Ishikawa (cell line): ENCODE measurements around the gene IL1RAPL1.

Experiments used
- CEBPB ChIP-seq: IDR thresholded peaks from 2 replicates; pipeline ENCODE4 v1.6.1; 2012
- CREB1 ChIP-seq: IDR thresholded peaks from 2 replicates; pipeline ENCODE4 v1.6.1; 2012; ENCODE audit warnings: low read depth
- EGR1 ChIP-seq: IDR thresholded peaks from 2 replicates; pipeline ENCODE4 v1.6.1; 2012
- EP300 ChIP-seq: IDR thresholded peaks from 2 replicates; pipeline ENCODE4 v1.6.1; 2012; ENCODE audit warnings: borderline replicate concordance
- FOXM1 ChIP-seq: IDR thresholded peaks from 2 replicates; pipeline ENCODE4 v1.6.1; 2012; ENCODE audit warnings: low read depth, borderline replicate concordance
- MAX ChIP-seq: IDR thresholded peaks from 2 replicates; pipeline ENCODE4 v1.6.1; 2012
- NFIC ChIP-seq: IDR thresholded peaks from 2 replicates; pipeline ENCODE4 v1.6.1; 2012
- RAD21 ChIP-seq: IDR thresholded peaks from 2 replicates; pipeline ENCODE4 v1.6.1; 2012; ENCODE audit warnings: low read depth
- TAF1 ChIP-seq: IDR thresholded peaks from 2 replicates; pipeline ENCODE4 v1.6.1; 2012; ENCODE audit warnings: low read depth, mild to moderate bottlenecking
- TCF12 ChIP-seq: IDR thresholded peaks from 2 replicates; pipeline ENCODE4 v1.6.1; 2012; ENCODE audit warnings: low read depth
- TEAD4 ChIP-seq: IDR thresholded peaks from 2 replicates; pipeline ENCODE4 v1.6.1; 2012
- YY1 ChIP-seq: IDR thresholded peaks from 2 replicates; pipeline ENCODE4 v1.6.1; 2012; ENCODE audit warnings: low read depth
- ZBTB7A ChIP-seq: IDR thresholded peaks from 2 replicates; pipeline ENCODE4 v1.6.1; 2012; ENCODE audit warnings: low read depth
- TF ChIP-seq, protein P1 (sequence below): IDR thresholded peaks from 2 replicates; pipeline ENCODE4 v1.6.1; 2012
- TF ChIP-seq, protein P2 (sequence below): IDR thresholded peaks from 2 replicates; pipeline ENCODE4 v1.6.1; 2012; ENCODE audit warnings: low read depth, mild to moderate bottlenecking

IL1RAPL1 gene

GRCh38 chrX:29962061-29962460 lies 1374.8 kb downstream of the IL1RAPL1 start:
- TF ChIP-seq ZBTB7A = no peak
- TF ChIP-seq, protein P1, sequence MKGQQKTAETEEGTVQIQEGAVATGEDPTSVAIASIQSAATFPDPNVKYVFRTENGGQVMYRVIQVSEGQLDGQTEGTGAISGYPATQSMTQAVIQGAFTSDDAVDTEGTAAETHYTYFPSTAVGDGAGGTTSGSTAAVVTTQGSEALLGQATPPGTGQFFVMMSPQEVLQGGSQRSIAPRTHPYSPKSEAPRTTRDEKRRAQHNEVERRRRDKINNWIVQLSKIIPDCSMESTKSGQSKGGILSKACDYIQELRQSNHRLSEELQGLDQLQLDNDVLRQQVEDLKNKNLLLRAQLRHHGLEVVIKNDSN = no peak
- no peak for TF ChIP-seq NFIC
- no peak for TF ChIP-seq CEBPB
- no peak for TF ChIP-seq TCF12
- no peak for TF ChIP-seq EGR1
- TF ChIP-seq FOXM1 = no peak
- TF ChIP-seq TEAD4 = no peak
- no peak for TF ChIP-seq EP300
- no peak for TF ChIP-seq YY1

GRCh38 chrX:29965634-29966033 lies 1378.4 kb downstream of the IL1RAPL1 start:
- TF ChIP-seq EGR1 = no peak
- TF ChIP-seq, protein P1 = no peak
- TF ChIP-seq TCF12 = no peak
- no peak for TF ChIP-seq RAD21
- no peak for TF ChIP-seq TAF1
- TF ChIP-seq YY1 = no peak
- no peak for TF ChIP-seq NFIC
- TF ChIP-seq CEBPB = no peak
- no peak for TF ChIP-seq TEAD4

GRCh38 chrX:29992083-29992482 lies 1404.8 kb downstream of the IL1RAPL1 start:
- TF ChIP-seq NFIC (no peak), TEAD4 (no peak), TAF1 (no peak), EP300 (no peak), CREB1 (no peak), MAX (no peak), TCF12 (no peak), RAD21 (no peak), ZBTB7A (no peak), EGR1 (no peak), YY1 (no peak), CEBPB (no peak)
- TF ChIP-seq, protein P2, sequence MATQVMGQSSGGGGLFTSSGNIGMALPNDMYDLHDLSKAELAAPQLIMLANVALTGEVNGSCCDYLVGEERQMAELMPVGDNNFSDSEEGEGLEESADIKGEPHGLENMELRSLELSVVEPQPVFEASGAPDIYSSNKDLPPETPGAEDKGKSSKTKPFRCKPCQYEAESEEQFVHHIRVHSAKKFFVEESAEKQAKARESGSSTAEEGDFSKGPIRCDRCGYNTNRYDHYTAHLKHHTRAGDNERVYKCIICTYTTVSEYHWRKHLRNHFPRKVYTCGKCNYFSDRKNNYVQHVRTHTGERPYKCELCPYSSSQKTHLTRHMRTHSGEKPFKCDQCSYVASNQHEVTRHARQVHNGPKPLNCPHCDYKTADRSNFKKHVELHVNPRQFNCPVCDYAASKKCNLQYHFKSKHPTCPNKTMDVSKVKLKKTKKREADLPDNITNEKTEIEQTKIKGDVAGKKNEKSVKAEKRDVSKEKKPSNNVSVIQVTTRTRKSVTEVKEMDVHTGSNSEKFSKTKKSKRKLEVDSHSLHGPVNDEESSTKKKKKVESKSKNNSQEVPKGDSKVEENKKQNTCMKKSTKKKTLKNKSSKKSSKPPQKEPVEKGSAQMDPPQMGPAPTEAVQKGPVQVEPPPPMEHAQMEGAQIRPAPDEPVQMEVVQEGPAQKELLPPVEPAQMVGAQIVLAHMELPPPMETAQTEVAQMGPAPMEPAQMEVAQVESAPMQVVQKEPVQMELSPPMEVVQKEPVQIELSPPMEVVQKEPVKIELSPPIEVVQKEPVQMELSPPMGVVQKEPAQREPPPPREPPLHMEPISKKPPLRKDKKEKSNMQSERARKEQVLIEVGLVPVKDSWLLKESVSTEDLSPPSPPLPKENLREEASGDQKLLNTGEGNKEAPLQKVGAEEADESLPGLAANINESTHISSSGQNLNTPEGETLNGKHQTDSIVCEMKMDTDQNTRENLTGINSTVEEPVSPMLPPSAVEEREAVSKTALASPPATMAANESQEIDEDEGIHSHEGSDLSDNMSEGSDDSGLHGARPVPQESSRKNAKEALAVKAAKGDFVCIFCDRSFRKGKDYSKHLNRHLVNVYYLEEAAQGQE = no peak
- TF ChIP-seq, protein P1 = no peak

DNA sequence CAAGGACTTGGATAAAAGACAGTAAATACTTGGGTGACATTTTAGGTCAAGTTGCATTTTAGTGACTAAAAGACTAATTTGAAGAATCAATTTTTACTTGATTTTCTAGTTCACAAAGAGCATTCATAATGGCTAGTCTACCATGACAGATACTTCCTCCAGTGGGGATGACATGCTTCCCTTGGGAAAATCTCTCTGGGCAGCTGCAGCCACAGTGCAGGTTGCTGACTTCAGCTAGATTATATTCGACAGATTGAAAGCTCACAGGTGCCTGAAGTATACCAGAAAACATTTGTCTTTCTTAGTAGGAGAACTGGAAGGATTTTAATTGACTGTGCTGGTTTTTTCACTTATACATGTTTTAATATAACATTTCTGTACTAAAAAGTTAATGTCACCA lies 1418.6 kb downstream of the IL1RAPL1 start:
- no peak for TF ChIP-seq NFIC
- no peak for TF ChIP-seq ZBTB7A
- TF ChIP-seq, protein P1 = no peak
- TF ChIP-seq, protein P2 = no peak
- no peak for TF ChIP-seq TEAD4
